Measurements from ENCODE around the gene MARCHF3.
"Not testable (repeated sequence)": the region's sequence is repeated elsewhere in the genome, so short reads cannot be mapped to it uniquely, and the experiment has no call there.

The MARCHF3 gene

DNA sequence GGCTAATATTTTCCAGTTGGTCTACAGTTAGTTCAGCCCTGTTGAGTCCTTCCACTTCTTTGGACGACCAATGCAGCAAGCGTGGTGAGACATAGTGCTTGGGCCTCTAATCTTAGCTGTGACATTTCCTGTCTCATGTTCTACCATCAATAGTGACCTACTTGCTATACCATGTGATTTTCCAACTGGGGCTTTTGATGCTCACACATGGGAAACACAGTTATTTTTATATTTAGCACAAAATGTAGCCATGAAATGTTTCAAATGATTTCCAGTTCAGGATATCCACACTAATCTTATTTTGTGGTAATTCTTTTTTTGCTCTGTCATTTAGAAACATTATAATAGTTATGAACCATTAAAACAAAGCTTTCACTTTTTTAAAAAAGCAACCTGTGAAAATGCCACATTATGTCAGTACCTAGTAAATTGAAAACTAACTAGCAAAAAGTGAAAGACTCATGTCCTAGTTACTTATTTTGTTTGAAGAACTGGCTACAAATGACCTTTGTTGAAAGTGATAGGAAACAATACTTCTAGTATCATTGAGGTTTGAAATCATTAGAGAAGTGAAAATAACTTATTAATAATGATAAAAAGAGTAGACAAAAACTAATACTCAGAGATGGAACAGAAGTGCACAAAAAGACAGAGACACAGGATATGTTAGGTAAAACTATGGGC is 18.3 kb downstream of the MARCHF3 start:
- DNase-seq: no peak

GRCh38 chr5:127011153-127011552 is 19.2 kb downstream of the MARCHF3 start:
- peak in 1 of 2 donors; percentile 8 for DNase-seq

GRCh38 chr5:127010362-127010761 is 20.0 kb downstream of the MARCHF3 start:
- no peak for DNase-seq

DNA sequence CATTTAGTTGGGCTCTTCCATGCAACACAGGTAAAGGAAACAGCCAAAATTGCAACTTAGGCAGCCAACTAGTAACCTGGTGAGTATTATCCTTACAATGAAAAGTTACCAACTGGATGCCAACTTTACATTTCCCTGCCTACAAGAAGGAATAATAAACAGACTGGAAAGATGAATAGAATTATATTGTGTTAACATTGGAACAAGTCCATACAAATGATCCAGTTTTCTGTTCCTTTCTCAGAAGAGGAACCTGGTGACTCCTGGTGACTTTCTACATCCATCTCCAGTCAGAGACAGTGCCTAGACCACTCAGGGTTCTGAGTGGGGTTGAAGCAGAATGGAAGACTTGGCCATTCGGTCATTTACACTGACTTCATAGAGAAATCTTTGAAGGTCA is 20.6 kb downstream of the MARCHF3 start:
- DNase-seq: no peak

DNA sequence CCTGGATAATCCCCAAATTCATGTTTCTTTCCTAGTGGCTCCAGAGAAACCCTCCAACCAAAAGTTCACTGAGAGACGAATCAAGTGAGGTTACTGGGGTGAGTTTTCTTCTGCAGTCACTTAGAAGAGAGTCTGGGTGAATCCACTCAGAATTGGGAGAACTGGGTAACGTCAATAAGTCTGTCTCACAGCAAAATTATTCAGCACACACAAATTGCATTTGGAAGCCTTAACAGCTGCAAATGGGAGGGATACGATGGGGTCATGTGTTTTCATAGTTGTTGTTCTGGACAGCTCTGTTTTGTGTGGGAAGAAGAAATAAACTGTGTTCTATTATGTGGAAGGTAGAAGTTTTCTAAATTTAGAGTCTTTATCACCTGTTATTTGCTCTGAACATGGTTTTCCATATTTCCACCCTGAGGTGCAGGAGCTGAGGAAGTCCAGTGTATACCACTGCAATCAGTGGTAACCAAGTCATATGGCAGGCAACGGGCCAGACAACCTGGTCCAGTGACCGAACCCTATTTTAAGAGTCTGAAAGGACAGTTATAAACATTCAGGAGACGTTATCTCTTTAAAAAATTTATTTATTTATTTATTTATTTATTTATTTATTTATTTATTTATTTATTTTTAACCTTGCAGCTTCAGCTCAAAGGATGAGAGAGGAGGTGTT is 21.9 kb downstream of the MARCHF3 start:
- no peak for DNase-seq

DNA sequence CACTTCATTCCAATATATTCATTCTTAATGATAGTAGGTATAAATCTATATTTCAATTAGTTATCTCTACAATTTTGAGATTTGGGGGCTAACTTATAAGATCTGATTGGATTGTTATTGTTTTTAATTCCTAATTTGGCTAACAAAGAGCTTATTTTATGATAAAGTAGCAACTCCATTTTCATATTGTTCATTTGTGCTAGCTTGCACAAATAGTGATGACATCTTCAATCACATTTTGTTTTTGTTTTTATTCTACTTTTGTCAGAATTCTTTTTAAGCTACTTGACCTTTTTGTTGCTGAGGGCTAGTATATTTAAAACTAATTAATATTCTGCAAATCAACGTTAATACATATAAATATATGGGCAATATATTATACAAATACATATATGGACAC is 22.8 kb downstream of the MARCHF3 start:
- no peak for DNase-seq

DNA sequence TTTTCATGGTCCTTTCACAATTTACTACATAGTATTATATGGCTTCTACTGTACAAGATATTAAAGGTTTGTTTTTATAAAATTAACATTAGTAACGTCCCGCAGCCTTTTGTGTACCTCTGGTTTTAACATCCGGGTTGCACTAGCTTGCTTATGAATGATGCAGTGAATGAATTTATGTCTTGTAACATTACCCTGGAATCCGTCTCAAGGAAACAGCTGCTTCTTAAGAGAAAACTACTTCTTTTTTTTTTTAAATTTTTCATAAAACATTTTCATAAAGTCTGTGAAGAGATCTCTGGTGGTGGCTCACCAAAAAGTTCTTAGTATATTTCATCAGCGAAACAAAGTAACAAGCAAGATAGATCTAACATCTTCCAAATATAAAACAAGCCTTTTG is 23.6 kb downstream of the MARCHF3 start:
- DNase-seq: no peak

- DNase-seq: not testable (repeated sequence)
These were observed 25.1 kb downstream of the MARCHF3 start for GRCh38 chr5:127005282-127005681.

- no peak for DNase-seq
These were observed 25.6 kb downstream of the MARCHF3 start for GRCh38 chr5:127004721-127005120.

DNA sequence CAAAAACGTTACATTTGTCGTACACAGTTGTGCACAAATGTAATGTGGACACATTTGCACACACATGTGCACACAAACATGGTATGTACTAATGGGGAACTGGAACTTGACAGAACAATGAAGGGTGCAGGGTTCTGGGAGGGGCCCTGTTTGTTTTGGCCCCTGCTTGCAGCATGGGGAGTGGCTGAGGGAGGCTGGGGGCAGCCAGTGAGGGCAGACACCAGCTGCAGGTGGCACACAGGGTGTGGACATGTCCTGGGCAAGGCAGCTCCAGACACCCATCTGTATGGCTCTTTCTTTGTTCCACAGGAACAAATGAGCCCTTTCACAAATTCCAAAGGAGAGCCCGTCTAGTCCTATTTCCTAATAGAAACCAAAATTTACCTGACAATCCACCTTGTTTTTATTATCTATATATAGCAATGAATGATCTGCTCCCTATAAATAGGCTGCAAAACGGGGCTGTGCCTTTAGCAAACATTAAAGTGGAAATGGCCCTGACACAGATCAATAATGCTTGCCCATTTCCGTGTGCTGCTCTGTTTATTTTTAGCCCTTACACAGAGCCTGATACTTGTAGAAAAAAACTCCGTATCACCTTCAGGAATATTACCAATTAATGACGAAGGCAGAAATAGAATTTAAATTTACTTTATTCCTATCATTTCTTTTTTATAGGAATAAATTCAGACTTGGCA is 26.4 kb downstream of the MARCHF3 start:
- DNase-seq: no peak

DNA sequence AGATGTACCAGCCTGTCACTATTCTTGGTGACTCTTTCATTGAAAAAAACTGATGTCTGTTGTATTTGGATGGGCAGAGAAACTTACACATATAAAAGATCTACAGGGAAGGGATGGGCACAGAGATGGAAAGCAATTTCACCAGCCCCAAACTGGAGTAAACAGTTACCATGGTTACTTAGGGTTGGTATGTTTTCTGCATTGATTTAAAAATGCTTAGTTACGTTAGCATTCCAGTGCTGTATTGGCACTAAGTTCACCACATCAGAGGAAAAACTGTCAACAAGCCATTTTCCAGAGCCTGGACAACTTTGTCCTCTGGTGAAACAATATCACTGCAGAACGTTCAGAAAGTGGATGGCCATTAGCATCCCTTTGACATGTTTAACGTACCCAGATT is 28.0 kb downstream of the MARCHF3 start:
- no peak for DNase-seq

GRCh38 chr5:127001621-127002296 is 28.6 kb downstream of the MARCHF3 start:
- no peak for DNase-seq

DNA sequence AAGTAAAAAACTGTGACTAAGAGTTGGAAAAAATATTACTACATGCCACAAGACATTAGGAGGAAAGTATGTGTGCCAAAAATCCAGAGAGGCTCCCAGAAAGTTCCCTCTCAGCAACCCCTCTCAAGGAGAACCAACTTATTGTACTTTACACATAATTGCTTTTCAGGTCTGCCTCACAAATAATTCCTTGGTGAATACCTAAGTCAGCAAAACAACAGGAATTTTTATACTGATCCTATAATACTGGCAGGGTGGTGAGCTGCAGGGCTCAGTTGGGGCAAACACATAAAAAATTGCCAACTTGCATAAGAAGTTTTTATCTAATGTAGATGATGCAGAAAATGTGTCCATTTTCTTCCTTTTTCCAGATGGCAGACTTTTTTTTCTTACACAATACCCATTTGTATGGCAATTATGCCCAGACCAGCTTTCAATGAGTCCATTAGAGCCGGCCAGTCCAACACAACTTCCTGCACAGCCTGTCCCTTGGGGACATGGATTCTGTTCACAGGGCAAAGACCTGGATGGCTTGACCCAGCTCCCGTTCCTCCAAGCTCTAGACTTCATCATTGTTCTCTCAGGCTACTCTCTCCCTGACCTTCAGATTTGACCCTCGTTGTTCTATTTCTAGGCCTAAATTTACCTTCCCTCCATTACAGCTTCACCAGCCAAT is 31.3 kb downstream of the MARCHF3 start:
- no peak for DNase-seq

- DNase-seq: no peak
These were observed 32.1 kb downstream of the MARCHF3 start for GRCh38 chr5:126998201-126998631.

GRCh38 chr5:126995689-126996088 is 34.7 kb downstream of the MARCHF3 start:
- no peak for DNase-seq

GRCh38 chr5:126995039-126995438 is 35.3 kb downstream of the MARCHF3 start:
- no peak for DNase-seq

DNA sequence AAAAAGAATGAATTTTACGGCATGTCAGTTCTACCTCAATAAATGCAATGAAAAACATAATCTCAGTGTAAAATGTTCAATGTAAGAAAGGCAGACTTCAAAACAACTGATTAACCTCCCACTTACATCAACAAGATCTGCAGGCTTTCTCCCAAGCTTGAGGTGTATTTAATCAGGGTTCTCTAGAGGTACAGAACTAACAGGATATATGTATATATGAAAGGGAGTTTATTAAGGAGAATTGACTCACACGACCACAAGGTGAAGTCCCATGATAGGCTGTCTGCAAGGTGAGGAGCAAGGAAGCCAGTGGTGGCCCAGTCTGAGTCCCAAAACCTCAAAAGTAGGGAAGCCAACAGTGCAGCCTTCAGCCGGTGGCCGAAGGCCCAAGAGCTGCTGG is 35.9 kb downstream of the MARCHF3 start:
- no peak for DNase-seq

DNA sequence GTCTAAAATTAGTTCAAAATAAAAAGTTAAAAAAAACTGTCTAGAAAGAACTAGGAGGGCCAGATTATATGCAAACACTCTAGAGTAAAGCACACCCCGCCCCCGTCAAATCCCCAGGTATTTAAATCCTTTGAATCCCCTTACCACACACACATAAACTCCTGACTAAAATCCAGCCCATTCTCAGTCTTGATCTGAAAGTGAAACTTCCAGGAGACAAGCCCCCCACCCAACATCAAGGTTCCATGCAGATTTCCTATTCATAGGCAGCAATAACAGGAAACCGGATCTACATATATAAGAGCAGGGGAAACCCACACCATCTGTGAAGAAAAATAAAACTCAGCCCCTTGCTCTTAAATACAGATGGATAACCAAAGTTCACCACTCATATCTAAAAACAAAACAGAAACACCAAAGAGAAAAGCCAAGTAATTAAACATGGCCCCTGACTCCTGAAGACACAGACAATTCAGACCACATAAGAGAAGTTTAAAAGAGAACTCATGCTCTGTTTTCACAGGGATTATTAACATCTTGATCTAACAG is 42.3 kb downstream of the MARCHF3 start:
- DNase-seq: no peak

- DNase-seq: no peak
These were observed 43.0 kb downstream of the MARCHF3 start for GRCh38 chr5:126987271-126987899.

DNA sequence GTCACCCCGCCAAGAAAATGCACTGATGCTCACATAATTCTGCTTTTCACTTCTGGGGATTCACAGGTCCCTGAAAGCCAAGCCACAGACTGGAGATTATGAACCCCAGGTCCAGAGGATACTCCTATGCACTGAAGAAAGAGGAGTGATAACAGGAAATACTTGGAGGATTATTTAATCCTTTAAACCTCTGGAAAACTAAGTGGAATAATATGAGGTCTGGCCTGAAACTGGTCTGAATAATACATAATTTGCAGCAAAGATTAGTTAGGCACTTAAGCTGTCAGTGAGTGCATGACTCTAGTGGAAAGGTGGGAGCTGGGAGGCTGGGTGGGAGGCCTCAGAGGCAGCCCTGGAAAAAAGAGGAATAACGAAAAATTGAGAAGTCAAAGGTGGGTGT is 45.7 kb downstream of the MARCHF3 start:
- no peak for DNase-seq

- DNase-seq: no peak
These were observed 46.5 kb downstream of the MARCHF3 start for GRCh38 chr5:126983874-126984266.

All from inflammatory macrophage (primary cell).